Endothelial cell of hepatic sinusoid (primary cell): ENCODE measurements around the gene SUPT16H.

Experiments
- in situ Hi-C: cut with HindIII; loops from 2 replicates; pipeline ENCODE4 v1.10.0; 2017; ENCODE audit warnings: low sequenced_read_pairs

The SUPT16H gene

DNA sequence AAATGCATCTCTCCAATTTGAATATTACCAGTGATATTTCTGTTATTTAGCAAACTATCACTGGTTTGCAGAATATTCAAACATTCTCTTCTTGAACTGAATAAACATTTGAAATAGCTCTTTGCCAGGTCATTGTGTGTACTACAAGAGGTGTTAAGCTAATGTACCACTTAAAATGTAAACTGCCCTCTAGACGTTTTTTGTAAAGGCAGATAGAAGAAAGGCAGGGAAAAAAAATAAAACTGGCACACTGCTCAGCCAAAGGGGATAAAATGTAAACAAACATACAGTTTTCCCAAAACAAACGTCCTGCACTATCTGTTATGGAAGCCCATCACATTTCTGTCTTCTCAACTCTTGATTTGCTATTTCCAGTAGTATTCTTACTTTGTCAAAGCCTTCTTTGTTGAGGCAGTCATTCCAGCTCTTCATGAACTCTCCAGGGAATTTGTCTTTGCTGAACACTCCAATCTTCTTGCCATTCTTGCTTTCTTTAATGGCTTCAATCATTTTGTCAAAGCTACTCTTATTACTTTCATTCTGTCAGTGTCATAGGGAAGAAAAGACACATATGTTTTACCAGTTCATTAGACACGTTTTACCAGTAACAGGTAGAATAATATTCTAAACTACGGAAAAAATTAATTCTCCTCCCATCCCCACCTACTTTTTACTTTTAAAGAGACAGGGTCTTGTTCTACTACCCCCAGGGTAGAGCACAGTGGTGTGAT lies 13.7 kb downstream of the SUPT16H start:
- in situ Hi-C loops: no loop called here

DNA sequence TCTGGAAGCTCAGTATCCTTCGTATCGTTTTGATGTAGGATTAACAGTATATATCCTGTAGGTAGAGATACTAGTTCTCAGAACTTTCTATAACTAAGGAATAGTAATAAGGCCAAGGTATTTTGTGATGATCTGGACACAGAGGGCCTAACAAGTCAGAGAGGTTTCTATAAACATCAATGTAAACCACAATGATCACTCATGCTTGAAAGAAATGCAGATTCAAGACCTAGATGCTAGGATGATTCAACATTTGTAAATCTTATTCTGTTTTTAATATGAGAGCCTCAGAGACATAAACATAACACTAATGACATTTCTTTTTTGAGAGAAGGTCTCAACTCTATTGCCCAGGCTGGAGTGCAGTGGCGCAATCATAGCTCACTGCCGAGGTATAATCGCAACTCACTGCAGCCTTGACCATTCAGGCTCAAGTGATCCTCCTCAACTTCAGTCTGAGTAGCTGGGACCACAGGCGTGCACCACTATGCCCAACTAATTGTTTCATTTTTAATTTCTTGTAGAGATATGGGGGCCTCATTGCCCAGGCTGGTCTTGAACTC lies 16.2 kb downstream of the SUPT16H start:
- in situ Hi-C loops: no loop called here

- in situ Hi-C loops: no loop called here
Observed at GRCh38 chr14:21356511-21356910, 27.3 kb downstream of the SUPT16H start.

GRCh38 chr14:21352587-21352986 lies 31.2 kb downstream of the SUPT16H start:
- in situ Hi-C loops: loop anchor here (5.0 kb wide), 1 partner anchor 50 kb away; no protein-coding TSS in a partner anchor

DNA sequence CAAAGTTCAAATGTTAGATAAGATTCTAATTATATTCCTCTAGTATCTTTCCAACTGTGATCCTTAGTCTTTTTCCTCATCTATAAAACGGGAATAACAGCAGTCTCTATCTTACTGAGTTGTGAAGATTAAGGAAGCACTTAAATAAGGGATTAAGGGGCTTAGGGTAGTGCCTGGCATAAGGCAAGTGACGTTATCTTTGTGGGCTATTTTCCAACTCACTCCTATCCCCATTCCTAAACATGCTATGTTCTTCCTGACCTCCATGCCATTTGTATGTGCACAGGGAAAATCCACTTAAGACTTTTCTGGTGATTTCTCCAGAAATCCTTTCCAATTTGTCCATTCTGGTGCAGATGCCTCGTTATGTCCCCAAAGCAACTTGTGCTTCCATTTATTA lies 33.3 kb downstream of the SUPT16H start:
- in situ Hi-C loops: loop anchor here (5.0 kb wide), 1 partner anchor 52 kb away; no protein-coding TSS in a partner anchor

DNA sequence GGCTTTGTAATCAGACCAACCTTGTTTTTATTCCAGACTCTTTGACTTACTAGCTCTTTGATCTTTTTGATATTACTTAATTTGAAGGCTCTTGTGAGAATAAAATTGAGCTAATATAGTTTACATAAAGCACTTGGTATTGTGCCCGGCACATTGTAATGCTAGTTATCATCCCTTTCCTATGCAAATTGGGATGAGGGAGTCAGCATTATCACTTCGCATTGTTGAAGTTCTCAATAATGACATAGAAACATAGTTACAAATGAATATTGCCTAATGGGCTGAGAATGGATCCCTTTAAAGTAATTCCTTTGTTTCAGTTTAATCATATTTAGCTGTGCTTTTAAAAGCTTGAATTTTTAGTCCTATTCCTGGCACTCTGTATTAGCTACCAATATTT lies 36.6 kb downstream of the SUPT16H start:
- in situ Hi-C loops: no loop called here

GRCh38 chr14:21346532-21347135 lies 37.2 kb downstream of the SUPT16H start:
- in situ Hi-C loops: no loop called here

DNA sequence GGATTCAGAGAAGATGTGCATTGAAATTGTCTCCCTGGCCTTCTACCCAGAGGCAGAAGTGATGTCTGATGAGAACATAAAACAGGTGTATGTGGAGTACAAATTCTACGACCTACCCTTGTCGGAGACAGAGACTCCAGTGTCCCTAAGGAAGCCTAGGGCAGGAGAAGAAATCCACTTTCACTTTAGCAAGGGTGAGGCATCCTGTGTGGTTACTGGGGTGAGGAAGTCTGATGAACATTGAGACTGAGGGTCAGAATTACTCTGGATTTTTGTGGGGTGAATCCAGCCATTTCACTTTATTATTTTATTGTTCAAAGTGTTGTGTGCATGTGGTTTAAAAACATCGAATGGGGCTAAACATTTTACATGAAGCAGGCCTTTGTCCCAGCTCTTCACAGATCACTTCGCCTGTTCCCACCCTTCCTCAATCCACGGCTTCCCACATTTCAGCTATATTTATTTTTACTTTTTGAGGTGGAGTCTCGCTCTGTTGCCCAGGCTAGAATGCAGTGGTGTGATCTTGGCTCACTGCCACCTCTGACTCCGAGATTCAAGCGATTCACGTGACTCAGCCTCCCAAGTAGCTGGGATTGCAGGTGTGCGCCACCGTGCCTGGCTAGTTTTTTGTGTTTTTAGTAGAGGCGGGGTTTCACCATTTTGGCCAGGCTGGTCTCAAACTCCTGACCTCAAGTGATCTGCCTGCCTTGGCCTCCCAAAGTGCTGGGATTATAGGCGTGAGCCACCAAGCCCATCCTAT lies 40.6 kb downstream of the SUPT16H start:
- in situ Hi-C loops: no loop called here

GRCh38 chr14:21334202-21334906 lies 49.5 kb downstream of the SUPT16H start:
- in situ Hi-C loops: no loop called here

DNA sequence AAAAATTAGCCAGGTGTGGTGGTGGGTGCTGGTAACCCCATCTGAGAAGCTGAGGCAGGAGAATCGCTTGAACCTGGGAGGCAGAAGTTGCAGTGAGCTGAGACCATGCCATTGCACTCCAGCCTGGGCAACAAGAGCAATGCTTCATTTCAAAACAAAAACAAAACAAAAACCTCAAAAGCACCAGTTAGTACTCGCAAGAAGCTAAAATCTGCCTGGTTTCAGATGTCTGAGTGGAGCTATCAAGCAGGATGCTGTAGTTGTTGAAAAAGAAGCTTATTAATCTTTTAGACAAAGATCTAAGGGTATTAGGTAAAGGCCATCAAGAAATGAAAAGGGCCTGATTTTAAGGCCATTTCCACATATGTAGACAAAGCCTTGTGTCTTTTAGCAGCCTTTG lies 50.9 kb downstream of the SUPT16H start:
- in situ Hi-C loops: no loop called here

DNA sequence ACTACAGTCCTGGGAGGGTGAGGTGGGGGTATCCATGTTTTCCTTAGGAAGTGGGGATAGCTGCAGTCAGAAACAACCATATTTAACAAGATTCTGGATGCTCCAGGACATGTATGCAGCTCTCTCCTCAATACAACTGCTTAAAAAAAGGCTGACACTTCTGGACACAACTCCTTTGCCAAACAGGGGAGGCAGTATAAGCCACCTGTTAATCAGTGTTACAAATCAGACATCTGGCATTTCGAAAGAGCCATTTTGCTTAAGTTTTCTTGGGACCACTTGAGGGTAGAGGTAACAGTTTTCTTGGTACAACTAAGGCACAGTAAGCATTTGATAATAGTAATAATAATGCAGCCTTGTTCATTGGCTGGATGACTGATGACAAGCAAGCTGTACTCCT lies 56.8 kb downstream of the SUPT16H start:
- in situ Hi-C loops: no loop called here

DNA sequence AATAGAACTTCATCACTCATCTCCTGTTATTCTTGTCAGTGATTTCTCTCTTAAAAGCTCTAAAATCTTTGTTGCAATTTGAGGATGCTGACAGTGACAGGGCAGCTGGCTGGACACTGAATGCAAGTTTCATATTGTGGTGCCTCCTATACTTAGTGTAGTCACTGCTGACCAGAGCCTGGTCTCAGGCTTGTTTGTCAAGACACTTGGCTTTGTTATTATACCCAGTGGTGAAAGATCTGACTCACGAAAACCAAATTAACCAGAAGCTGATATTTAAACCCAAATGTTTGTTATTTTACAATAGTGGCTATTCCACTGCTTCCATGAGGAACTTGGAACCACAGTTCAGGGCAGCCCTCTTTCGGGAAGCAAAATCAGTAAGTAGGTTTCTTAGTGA lies 61.1 kb downstream of the SUPT16H start:
- in situ Hi-C loops: no loop called here

DNA sequence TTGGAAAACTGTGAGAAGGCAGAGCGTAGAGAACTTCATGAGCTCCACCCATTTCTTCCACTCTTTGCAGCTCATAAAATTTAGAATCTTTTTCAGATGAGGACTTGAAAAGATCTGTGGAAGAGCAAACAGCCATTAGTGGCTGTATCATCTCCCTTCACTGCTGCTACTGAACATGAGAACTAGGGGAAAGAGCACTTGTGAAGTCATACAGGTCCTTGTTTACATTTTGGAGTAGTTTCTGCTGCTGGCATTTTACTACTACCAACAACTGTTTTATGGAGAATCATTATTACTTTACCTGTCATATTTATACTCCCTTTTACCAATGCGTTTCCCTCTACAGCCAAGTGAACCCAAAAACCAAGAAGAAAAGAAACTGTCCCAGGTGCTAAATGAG lies 62.9 kb downstream of the SUPT16H start:
- in situ Hi-C loops: no loop called here

DNA sequence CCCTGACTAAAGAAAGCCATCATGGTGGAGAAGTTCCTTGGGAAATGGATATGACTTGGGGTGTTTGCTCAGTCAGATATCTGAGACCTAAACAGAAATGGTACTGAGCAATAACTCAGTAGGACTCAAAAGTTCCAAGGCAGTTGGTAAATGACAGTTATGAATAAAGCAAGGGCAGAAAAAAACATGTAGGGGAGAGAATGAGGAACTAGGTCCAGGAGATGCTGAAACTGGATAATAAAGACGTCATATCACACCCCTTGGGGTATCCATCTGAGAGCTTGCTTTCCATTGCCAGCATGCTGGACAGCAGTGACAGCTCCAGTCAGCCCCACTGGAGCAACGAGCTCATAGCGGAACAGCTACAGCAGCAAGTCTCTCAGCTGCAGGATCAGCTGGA lies 66.4 kb downstream of the SUPT16H start:
- in situ Hi-C loops: no loop called here

- in situ Hi-C loops: no loop called here
Observed at GRCh38 chr14:21313512-21313911, 70.3 kb downstream of the SUPT16H start.

- in situ Hi-C loops: no loop called here
Observed at GRCh38 chr14:21311614-21312013, 72.2 kb downstream of the SUPT16H start.

DNA sequence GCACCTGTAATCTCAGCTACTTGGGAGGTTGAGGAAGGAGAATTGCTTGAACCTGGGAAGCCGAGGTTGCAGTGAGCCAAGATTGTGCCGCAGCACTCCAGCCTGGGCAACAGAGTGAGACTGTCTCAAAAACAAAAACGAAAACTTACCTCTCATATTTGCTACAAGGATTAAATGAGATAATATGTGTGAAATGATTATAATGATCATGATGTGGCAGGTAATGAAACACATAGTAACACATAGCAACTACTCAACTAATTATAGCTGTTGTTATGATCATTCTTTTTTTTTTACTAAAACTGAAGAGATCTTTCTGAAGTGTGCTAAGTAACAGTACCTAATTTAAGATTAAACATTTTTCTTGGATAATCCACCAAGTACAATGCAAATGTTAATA lies 73.9 kb downstream of the SUPT16H start:
- in situ Hi-C loops: no loop called here

DNA sequence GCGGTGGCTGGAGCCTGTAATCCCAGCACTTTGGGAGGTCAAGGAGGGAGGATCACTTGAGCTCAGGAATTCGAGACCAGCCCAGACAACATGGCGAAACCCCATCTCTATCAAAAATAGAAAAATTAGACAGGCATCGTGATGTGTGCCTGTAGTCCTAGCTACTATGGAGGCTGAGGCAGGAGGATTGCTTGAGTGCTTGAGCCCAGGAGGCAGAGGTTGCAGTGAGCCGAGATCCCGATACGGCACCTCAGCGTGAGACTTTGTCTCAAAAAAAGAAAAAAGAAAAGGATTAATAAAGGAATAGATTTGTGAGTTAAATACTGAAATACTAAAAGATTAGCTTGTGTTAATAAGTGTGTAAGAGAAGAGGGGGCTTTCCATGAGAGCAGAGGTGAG lies 74.6 kb downstream of the SUPT16H start:
- in situ Hi-C loops: no loop called here

DNA sequence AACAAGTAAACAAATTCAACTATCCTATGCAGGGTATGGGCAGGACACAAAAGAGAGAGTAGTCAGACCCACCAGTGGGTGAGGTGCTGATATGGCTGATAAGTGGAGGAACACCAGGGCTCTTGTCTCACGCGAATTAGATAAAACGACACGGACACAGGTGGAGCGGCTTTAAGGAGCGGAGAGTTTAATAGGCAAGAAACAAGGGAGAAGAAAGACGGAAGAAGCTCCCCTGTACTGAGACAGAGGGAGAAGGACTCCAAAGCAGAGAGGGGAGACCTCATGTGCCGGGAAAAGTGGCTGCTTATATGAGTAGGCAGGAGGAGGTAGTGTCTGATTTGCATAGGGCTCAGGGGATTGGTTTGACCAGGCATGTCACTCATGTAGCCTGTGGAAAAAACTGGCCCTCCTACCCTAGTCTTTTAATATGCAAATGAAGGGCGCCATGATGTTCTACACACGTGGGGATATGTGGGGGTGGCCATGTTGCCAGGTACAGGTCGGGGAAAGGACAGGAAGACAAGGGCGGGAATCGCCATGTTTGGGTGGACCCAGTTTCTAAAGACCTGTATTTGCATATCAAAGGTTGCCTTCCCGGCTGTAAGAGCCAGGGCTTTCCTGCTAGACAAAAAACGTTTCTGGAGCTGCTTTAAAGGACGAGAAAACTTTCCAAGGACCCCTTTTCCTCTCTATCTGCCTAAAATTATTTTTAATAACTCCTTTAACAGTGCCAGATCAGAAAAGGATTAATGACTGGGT lies 75.2 kb downstream of the SUPT16H start:
- in situ Hi-C loops: no loop called here

DNA sequence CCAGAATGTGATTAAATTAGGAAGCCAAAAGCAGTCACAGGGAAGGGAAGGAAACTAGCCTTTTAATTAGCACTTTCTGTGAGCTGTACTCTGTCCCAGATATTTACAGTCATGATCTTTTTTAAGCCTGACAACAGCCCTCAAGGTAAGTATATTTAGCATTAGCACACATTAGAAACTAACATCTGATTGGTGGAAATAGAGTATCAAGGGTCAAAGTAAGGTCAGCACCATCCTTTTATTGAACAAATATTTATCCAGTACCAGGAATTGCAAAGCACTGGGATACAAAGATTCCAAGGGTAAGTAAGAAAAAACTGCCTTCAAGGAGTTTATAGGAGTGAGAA lies 75.7 kb downstream of the SUPT16H start:
- in situ Hi-C loops: no loop called here
